H4 (cell line): ENCODE results near the gene EML4. TPM values are rescaled to one million over a fixed set of nuclear protein-coding genes. Genes with fewer than 3 reads are reported as not detected.

Source experiments
- DNase-seq: peaks from one replicate; pipeline ENCODE4 v3.0.0-alpha.2; 2015; ENCODE audit warnings: low spot score
- total RNA-seq: library from RNA; depleted of rRNA; stranded (reverse); fragments of >200 nt; shearing (Covaris generic); gene quantifications from 2 replicates; pipeline ENCODE4 v1.2.3, GENCODE V29; 2014

Gene EML4
- total RNA-seq, 1 experiment from 2014 or later = 30.6 TPM

DNA sequence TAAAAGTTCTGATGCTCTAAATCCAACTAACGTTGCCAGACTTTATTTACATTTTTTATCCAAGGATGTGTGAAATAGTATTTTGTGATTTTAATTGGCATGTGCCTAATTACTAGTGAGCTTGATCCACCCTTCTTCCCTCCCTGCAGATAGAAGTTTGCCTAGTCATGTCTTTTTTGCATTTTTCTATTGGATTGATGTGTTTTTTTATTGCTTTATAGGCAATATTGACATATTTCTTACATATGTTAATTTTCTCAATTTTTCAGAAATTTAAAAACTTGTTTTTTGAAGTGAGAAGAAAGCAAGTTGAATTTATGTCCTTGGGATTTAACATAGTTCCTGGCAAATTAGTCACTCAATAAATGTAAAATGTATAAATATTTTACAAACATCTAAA, 56.4 kb downstream of the EML4 start:
- DNase-seq = no peak

DNA sequence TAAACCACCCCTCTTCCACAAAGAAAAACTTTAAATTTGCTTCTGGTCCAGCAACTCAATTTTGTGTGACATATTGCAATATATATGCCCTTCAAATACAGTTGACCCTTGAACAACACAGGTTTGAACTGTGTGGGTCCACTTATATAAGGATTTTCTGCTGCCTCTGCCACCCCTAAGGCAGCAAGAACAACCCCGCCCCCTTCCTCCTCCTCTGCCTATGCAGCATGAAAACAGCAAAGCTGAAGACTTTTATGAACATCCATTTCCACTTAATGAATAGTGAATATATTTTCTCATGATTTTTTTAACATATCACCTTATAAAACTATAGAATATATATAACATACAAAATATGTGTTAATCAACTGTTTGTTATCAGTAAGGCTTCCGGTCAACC, 58.3 kb downstream of the EML4 start:
- no peak for DNase-seq

DNA sequence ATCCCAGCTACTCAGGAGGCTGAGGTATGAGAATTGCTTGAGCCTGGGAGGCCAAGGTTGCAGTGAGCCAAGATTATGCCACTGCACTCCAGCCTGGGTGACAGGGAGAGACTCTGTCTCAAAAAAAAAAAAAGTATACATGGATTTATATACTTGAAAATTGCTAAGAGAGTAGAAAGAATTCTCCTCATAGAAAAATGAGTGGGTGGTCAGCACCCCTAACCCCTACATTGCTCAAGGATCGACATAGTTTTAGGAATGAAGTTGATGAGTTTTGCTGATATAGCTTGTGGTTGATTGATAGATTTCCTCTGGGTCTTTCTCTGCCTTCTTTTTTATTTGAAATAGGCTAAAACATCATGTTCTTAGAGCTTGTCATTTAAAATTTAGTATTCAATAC, 58.9 kb downstream of the EML4 start:
- no peak for DNase-seq

DNA sequence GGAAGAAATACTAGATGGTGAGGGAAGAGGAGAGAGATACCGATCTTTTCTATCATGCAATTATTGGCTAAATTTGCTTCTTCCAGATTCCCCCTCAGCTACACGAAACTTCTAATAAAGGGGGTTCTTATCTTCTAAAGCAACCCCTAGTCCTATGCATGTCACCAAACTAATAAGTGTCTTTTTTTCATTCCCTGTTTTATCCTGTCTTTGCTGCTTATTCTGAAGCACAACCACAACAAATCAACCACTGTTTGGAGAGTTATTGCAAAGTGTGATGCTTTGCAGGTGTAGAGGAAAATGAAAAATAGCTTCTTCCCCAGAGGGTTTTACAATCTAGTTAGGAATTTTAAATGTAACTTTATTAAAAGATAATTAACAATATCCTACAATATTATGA, 60.8 kb downstream of the EML4 start:
- no peak for DNase-seq

DNA sequence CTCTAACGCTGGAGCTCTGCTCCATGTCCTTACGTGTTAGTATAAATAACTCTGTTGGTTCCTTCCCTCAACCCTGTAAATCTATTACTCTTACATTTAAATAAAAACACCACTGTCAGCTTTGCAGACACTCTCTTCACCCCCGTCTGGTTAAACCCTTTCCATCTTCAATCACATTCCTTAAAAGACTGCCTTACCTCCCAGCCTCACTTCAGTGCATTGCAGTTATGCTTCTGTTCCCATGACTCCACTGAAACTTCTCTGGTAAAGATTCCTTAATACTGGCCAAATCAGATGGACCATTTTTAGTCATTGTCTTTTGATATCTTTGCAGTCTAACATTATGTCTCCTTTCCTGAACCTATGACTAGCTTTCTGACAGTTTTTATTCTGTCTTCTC, 61.7 kb downstream of the EML4 start:
- no peak for DNase-seq

DNA sequence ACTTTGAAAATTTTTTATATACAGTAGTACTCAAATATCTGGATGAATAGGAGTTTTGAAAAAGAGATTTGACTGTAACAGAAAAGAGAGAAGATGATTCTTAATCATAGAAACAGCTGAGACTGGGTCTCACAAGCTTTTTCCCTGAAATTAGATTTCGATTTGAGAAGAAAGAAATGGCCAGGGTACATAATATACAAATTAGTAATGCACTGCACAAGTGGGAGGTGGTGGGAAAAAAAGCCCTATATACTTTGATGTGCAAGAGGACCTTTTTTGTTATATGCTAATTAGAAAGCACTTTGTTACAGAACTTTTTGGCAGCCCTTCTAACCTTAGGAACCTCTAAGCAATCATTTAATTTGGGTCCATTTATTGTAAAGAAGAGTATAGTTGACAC, 62.9 kb downstream of the EML4 start:
- no peak for DNase-seq

DNA sequence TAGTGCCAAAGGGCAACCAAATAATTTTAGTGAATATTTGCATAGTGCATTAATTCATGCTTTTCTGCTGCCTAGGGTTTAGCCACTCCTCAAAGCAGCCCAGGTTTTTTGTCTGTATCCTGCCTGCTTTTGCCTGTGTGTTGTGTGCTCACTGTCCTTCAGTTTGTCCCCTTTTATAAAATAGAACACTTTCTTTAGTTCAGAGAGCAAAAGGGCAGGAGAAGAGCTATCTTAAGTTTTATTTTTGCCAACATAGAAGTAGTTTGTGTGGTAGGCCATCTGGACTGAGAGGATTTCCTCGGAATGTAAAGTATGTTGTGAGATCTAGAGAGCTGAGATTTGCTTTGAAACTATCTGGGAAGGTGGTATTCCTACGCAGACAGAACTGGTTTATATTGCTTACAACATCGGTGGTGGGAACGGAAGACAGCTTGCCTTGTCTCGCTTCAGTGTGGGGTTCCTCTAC, 64.9 kb downstream of the EML4 start:
- no peak for DNase-seq

DNA sequence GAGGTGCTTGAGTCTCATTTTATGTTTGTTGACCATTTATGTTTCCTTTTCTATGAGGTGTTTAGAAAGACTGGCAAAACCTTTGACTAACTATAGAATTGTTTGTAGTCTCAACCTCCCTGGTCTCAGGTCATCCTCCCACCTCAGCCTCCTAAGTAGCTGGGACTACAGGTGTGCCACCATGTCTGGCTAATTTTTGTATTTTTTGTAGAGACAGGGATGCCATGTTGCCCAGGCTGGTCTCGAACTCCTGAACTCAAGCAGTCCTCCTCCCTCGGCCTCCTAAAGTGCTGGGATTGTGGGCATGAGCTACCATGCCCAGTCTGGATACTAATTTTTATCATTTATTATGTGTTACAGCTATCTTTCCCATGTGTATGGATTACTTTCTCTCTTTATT, 67.8 kb downstream of the EML4 start:
- no peak for DNase-seq

DNA sequence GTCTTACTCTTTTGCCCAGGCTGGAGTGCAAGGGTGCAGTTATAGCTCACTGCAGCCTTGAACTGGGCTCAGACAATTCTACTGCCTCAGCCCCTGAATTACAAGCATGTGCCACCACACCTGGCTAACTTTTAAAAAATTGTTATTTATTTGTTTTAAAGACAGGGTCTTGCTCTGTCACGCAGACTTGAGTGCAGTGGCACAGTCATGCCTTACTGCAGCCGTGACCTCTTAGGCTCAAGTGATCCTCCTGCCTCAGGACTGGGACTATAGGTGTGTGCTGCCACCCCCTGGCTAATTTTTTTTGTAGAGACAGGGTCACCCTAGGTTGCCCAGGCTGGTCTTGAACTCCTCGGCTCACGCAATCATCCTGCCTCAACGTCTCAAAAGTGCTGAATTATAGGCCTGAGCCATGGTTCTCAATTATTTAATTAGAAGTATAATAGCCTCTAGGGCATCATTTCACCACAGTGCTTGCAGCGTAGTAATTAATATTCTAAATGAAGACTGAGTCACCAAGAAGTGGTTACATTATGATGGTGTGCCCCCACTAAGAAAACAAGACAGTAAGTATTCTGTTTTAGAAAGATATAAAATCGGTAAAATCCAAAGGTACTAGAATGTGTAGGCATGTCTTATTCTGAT, 69.6 kb downstream of the EML4 start:
- peak; percentile 32 for DNase-seq

DNA sequence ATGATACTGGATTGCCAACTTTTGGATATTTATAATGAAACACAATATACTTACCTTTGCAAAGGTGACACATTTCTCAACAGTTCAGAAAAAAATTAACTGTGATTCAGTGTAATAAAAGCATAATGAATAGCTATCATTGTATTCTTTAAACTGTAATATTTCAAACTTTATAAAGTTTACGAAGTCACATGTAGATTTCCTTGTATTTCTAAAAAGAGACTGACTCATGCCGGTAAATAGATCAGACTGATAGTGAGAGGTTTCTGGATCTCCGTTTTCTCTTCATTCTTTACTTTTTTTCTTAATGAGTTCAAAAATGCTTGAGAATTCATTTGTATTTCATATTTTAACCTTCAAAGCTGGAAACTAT, 70.1 kb downstream of the EML4 start:
- DNase-seq = no peak

DNA sequence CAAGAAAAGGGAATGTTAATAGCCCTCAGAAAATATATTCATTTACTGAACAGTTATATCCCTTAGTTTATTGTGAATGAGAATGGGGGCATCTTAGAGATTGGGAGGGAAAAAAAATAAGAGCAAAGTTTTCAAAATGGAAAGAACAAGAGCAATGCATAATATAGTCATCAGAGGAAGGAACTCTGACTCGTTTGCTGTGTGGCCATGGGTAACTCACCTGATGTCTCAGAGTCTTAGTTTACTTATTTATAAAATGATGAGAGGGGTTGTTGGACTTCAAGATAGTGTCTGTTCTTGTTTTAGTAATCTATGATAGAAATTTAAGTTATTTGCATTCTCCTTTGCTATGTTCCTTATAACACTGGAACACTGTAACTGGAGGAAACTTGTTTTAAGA, 70.7 kb downstream of the EML4 start:
- DNase-seq = no peak

DNA sequence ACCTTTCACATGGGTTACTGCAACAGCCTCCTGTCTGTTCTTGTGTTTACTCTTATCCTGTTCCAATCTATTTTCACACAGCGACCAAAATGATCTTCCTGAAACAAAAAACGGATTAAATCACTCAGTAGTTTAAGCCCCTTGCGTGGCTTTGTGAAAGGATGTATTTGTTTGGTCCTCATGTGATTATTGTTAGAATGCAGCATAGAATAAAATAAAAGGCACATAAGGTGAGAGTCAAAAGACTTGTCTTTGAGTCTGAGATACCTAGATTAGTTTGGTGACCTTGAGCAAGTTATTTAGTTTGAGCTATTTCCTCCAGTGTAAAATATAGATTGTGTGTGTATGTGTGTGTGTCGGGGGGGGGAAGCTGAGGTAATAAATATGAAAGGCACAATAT, 72.4 kb downstream of the EML4 start:
- no peak for DNase-seq

DNA sequence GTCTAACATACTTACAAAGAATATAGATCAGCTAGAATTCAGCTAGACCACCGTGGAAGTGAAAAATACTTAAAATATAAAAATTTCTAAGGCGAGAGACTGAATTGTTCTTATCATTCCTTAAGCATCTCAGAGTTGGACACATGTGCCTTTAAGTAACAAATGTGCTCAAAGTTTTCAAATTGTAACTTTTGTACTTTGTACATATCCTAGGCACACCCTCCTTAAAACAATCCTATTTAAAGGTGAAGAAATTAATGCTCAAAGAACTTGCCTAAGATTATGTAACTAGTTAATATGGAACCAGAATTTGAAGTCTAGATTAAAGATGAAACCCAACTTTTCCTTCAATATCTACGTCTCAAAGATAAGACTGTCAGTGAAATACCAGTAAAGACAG, 74.1 kb downstream of the EML4 start:
- DNase-seq = no peak

DNA sequence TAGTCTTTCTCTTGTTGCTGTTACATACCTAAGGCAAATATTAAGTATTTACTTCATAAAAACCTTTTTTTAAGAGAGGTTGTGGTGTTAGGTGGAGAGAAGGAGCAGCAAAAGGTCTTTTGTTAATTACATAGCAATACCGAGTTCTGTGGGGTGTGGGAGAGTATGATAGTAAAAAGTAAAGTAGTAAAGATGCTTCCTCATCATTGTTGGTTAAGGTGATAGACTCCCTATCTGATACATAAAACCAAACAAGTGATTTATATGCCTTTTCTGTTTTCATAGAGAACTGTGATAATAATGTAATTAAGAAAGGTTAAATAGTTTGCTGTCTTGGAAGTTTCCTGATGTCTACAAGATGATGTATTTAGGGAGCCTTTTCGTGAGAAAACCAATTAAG, 75.4 kb downstream of the EML4 start:
- DNase-seq = no peak

DNA sequence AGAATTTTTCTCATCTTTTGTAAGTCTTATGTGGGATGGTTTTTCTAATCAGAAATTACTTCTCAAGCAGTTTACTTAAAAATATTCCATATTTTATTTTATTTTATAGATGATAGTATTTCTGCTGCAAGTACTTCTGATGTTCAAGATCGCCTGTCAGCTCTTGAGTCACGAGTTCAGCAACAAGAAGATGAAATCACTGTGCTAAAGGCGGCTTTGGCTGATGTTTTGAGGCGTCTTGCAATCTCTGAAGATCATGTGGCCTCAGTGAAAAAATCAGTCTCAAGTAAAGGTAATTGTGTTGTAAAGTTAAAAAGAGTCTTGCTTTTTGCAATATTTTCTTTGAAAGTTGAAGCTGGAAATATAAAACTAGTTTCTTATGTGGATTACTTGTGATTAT, 76.2 kb downstream of the EML4 start:
- DNase-seq = no peak

DNA sequence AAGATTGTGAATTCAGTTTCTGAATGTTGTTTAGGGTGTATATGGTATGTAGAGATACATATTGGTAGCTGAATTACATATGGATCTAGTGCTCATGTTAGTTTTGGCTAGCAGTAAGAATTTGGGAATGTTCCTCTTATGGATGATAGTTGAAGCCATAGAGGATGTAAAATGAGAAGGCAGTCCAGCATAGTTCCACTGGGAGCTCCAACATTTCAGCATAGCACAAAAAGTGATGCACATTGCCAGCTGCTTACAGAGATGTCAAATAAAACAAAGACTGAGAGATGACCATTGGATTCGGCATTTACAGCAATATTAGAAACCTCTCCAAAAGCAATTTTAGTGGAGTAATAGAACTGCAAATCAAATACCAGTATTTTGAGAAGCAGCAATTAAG, 77.4 kb downstream of the EML4 start:
- DNase-seq = no peak

DNA sequence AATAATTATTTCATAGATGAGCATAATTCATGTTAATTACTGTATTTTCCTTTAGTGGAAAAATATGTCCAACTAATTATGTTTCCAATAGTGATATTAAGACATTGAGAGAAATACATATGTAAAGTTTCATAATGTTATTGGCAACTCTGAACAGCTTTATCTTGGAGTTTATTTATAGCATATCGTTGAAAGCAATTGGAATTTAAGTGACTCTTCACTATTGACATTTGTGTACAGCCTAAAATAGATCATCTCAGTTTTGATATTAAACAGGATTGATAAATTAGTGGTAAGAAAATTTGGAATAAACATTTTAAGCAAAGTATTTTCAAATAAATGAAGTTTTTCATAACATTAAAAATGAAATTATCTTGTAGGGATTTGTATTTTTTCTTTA, 79.7 kb downstream of the EML4 start:
- DNase-seq = no peak

DNA sequence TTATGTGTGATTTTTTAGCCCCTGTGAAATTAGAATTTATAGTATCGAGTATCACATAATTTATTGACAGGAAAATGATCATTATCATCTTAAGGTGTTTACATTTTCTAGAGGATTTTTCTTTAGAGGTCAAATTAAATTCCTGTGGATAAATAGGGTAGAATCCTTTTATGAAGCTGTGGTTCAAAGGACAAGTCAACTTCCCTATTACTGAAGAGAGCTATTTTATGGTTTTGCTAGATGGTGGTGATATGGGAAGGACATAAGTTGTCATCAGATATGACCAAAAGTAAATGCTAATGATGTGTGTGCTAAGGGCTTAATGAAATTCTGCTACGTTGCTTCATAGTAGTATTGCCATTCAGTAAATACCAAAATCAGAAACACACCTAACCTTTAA, 80.1 kb downstream of the EML4 start:
- DNase-seq = no peak

DNA sequence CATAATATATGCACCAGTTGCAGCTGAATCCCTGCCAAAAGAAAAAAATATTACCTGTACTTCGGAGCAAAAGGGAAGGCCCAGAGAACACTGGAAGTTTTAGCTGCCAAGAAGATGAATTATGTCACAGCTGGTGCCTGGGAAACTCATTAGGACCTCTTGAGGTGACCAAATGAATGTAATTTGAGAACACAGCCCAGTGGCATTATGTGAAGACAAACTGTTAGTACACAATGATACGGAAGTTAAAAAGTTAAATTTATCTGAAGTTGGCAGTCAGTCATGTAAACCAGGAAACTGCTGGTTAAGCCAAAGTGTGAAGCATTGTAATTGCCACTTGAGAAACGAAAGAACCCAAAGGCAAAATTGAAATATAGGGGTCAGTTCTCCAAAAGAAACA, 80.7 kb downstream of the EML4 start:
- no peak for DNase-seq

DNA sequence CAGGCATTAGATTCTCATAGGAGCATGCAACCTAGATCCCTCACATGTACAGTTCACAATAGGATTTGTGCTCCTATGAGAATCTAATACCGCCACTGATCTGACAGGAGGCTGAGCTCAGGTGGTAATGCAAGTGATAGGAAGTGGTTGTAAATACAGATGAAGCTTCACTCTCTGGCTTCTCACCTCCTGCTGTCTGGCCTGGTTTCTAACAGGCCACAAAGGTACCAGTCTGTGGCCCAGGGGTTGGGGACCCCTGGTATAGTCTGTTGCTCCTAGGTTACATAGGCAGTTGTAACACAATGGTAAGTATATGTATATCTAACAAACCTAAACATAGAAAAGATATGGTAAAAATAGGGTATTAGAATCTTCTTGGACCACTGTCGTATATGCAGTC, 81.8 kb downstream of the EML4 start:
- no peak for DNase-seq

DNA sequence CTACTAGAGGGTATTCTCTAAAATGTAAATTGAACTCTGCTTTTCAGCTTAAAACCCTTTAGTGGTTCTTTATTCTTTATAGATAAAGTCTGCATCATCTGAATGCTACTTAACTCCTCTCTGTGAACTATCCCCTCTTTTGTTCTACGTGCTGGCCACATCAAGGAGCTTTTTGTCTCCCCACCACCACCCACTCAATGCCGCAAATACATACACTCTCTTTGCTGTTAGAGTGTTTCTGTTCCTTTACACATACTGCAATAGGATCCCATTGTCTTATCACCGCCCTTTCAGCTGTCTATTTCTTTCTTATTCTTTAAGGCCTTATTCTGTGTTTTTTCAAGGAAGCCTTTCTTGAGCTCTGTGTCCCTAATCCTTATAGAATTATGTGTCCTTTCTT, 83.3 kb downstream of the EML4 start:
- DNase-seq = no peak

DNA sequence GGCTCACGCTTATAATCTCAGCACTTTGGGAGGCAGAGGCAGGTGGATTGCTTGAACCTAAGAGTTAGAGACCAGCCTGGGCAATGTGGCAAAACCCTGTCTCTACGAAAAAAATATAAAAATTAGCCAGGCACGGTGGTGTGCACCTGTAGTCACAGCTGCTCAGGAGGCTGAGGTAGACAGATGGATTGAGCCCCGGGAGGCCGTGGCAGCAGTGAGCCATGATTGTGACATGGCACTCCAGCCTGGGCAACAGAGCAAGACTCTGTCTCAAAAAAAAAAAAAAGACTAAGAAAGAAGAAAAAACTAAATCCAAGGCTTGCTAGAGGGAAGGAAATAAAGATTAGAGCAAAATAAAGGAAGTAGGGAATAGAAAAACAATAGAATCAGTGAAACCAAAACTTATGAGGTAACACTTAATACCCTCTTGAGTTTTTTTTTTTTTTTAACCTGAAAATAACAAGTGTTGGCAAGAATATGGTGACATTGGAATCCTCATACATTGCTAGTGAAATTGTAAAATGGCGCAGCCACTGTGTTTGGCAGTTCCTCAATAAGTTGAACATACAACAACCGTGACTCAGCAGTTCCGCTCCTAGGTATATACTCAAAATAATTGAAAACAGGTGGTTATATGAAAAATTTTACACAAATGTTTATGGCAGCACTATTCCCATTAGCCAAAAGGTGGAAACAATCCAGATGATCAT, 85.2 kb downstream of the EML4 start:
- no peak for DNase-seq

DNA sequence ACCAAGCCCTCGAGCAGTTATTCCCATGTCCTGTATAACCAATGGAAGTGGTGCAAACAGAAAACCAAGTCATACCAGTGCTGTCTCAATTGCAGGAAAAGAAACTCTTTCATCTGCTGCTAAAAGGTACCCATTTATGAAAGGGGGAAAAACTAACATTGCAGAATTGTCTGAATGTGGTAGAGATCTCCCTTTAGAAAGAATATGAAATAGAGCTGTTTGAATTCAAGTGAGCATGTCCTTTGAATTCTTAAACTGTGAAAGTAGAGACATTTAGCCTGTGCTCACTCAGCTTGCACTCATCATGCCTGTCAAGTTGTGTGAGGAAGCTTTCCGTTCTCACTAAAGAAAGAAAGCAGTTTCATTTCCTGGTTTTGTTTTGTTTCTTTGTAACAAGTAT, 87.4 kb downstream of the EML4 start:
- DNase-seq = no peak
